Kidney (tissue), 14 donors: ENCODE data around the gene TRIO. TPM values are rescaled to one million over a fixed set of nuclear protein-coding genes. Genes with fewer than 3 reads are reported as not detected.

Experiments used
- DNase-seq, 5 donors: peaks; one replicate each; pipeline ENCODE4 v3.0.0-alpha.2; 2013 to 2020
- FAIRE-seq: peaks from 2 replicates; lab custom pipeline; 2012; peaks lifted over from hg19 to GRCh38; lab: Jason Lieb, UNC
- H3K27ac ChIP-seq, 2 donors: one replicate each; pipeline ENCODE4 v1.7.0; 2013; ENCODE audit warnings: low read depth in 2 of 2, low read length in 2 of 2, inconsistent platforms in 1 of 2
- H3K27me3 ChIP-seq: one replicate; pipeline ENCODE4 v1.7.1; 2013; ENCODE audit warnings: low read length, inconsistent platforms; ENCODE audit not compliant: control insufficient read depth, insufficient read depth
- H3K36me3 ChIP-seq, 3 donors: one replicate each; pipeline versions ENCODE4 v1.7.0 to v1.7.1; 2013; ENCODE audit warnings: low read length in 3 of 3, control low read depth in 1 of 3, inconsistent platforms in 1 of 3; ENCODE audit not compliant: insufficient read depth in 3 of 3, control insufficient read depth in 2 of 3
- H3K4me1 ChIP-seq, 3 donors: one replicate each; pipeline versions ENCODE4 v1.7.0 to v1.7.1; 2013; ENCODE audit warnings: low read length in 3 of 3, inconsistent platforms in 1 of 3, low read depth in 1 of 3; ENCODE audit not compliant: control insufficient read depth in 2 of 3, insufficient read depth in 2 of 3
- H3K4me3 ChIP-seq, 3 donors: one replicate each; pipeline versions ENCODE4 v1.7.0 to v1.8.1; 2013; ENCODE audit warnings: low read length in 3 of 3, control low read depth in 1 of 3, inconsistent platforms in 1 of 3
- H3K9ac ChIP-seq, 3 donors: one replicate each; pipeline versions ENCODE4 v1.7.0 to v1.7.1; 2013; ENCODE audit warnings: low read length in 3 of 3, control low read depth in 1 of 3, inconsistent platforms in 1 of 3
- H3K9me3 ChIP-seq, 3 donors: one replicate each; pipeline versions ENCODE4 v1.7.0 to v1.7.1; 2013; ENCODE audit warnings: low read length in 3 of 3, control low read depth in 1 of 3, inconsistent platforms in 1 of 3; ENCODE audit not compliant: control insufficient read depth in 2 of 3, insufficient read depth in 1 of 3
- intact Hi-C: fragments of 100-400 bp; cut with DNase I; formaldehyde crosslinking; loops from one replicate; pipeline ENCODE4 v1.11.1; 2022
- polyA plus RNA-seq: library from polyadenylated mRNA; stranded (reverse); fragments of 350-450 nt; fragmentation: Illumina TruSeq; extraction: RNeasy Lipid Tissue Mini Kit (QIAGEN cat#74804); gene quantifications from one replicate; pipeline ENCODE4 v1.2.3, GENCODE V29; 2014; ENCODE audit warnings: low read depth, low replicate concordance; ENCODE audit not compliant: insufficient read depth
- total RNA-seq: library from RNA; stranded (reverse); fragmentation: NEBNext Ultra II Directional; extraction: Animal tissue kit (Norgen Biotek cat#: 25700); gene quantifications from one replicate; pipeline ENCODE4 v1.2.1, GENCODE V29; 2021
- TF ChIP-seq, protein P1 (sequence below): IDR thresholded peaks from 3 replicates; pipeline ENCODE4 v1.5.1; 2012; ENCODE audit warnings: mild to moderate bottlenecking, moderate library complexity, borderline replicate concordance; ENCODE audit not compliant: insufficient read depth; ENCODE audit errors: extremely low read depth
- donor health status: control.
- donor health status: control.
- donor health status: control.
- donor health status: control.
- donor health status: control.
- donor health status: DM: yes; HTN: yes; CAD: no.
- donor health status: Normal renal cell carcinoma (clear cell type).

The TRIO gene
- total and polyA plus RNA-seq, 2 donors from 2014 or later, result 9.5 to 149 TPM

DNA sequence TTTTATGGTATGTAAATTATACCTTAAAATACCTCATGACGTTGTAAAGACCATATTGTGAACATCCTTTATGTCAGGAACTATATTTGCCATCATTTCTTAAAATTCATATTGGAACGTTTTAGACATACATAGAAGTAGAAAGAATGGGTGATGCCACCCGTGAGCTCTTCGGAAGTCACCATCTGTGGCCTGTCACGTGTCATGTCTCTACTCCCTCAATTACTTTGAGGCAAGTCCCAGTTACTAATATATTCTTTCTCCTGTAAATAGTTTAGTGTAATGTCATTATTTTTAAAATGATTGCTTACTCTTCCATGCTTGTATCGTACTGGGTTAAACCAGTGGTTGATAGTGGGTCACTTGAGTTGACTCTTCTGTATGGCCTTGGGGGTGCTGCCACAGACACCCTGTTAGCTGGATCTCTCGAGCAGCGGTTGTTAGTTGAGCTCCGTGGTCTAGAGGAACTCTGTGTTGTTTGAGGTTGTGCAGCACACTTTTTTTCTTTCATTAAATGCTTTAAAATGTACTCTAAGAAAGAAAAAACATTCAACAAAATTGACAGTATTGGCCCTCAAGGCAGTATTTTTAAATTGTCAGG, 66.2 kb downstream of the TRIO start:
- intact Hi-C loops, result no loop called here
- Histone ChIP-seq H3K9ac (no peak overlapping the region), H3K9me3 (no peaks in the 10 kb centered on the region), H3K4me1 (peaks cover 4 to 20% (median 9%) of the 10 kb centered on the region in 3 donors), H3K36me3 (no peaks in the 10 kb centered on the region), H3K4me3 (no peak overlapping the region), H3K27ac (no peak overlapping the region), H3K27me3 (no peaks in the 10 kb centered on the region)
- TF ChIP-seq, protein P1, sequence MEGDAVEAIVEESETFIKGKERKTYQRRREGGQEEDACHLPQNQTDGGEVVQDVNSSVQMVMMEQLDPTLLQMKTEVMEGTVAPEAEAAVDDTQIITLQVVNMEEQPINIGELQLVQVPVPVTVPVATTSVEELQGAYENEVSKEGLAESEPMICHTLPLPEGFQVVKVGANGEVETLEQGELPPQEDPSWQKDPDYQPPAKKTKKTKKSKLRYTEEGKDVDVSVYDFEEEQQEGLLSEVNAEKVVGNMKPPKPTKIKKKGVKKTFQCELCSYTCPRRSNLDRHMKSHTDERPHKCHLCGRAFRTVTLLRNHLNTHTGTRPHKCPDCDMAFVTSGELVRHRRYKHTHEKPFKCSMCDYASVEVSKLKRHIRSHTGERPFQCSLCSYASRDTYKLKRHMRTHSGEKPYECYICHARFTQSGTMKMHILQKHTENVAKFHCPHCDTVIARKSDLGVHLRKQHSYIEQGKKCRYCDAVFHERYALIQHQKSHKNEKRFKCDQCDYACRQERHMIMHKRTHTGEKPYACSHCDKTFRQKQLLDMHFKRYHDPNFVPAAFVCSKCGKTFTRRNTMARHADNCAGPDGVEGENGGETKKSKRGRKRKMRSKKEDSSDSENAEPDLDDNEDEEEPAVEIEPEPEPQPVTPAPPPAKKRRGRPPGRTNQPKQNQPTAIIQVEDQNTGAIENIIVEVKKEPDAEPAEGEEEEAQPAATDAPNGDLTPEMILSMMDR, result no peak
- no peak for FAIRE-seq
- DNase-seq, result no peak

DNA sequence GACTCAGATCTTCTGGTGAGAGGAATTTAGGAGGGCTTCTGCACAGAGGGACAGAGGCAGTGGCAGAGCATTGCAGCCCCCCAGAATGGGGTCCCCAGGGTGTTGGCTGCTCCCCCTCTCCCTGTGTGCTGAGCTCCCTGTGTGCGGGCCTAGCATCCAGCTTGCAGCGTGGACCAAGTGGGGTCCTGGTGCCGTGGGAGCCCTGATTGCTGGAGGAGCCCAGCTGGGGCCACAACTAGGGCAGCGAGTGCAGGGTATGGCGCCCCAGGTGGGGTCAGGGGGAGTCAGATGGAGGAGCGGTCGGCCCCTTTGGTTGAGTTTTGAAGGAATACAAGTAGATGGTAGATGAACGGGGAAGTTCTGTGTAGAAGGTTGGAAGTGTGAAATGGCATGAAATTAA, 66.7 kb downstream of the TRIO start:
- Histone ChIP-seq H3K4me1 (peaks cover 4 to 22% (median 4%) of the 10 kb centered on the region in 3 donors), H3K27me3 (no peaks in the 10 kb centered on the region), H3K27ac (no peak overlapping the region), H3K4me3 (no peak overlapping the region), H3K9me3 (no peaks in the 10 kb centered on the region), H3K9ac (no peak overlapping the region), H3K36me3 (no peaks in the 10 kb centered on the region)
- intact Hi-C loops, result no loop called here
- DNase-seq (no peak), FAIRE-seq (no peak)
- TF ChIP-seq, protein P1, result no peak

DNA sequence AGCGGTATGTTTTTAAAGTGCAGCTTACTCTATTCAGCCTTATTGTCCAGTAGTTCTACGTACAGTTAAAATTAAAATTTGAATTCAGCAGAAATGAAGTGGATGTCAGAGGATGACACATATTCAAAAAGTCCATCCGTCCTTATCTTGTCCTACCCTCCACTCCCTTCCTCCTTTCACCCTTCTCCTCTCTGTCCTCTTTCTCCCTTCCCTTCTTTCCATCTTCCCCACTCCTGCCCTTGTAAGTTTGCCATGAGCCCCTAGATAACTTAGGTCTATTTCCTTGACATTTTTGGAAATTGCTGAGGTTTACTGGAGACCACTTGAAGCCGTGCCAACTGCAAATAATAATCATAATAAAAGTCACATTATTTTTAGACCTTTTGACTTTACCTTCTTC, 67.6 kb downstream of the TRIO start:
- H3K9me3 ChIP-seq, result no peaks in the 10 kb centered on the region
- TF ChIP-seq, protein P1, result no peak
- no peak overlapping the region for H3K27ac ChIP-seq
- no peak overlapping the region for H3K4me3 ChIP-seq
- intact Hi-C loops, result no loop called here
- DNase-seq (no peak), FAIRE-seq (no peak)
- no peaks in the 10 kb centered on the region for H3K27me3 ChIP-seq
- no peaks in the 10 kb centered on the region for H3K36me3 ChIP-seq
- H3K9ac ChIP-seq, result no peak overlapping the region
- H3K4me1 ChIP-seq, result peaks cover 0 to 22% (median 2%) of the 10 kb centered on the region in 3 donors
